ENCODE results near the gene SRMS.

SRMS gene

GRCh38 chr20:63547725-63548480, at the start of gene SRMS:
Gene SRMS (minus strand): TSS chr20:63547749. CDS start chr20:63547463, 286 bp downstream.
- no peak for DNase-seq

DNA sequence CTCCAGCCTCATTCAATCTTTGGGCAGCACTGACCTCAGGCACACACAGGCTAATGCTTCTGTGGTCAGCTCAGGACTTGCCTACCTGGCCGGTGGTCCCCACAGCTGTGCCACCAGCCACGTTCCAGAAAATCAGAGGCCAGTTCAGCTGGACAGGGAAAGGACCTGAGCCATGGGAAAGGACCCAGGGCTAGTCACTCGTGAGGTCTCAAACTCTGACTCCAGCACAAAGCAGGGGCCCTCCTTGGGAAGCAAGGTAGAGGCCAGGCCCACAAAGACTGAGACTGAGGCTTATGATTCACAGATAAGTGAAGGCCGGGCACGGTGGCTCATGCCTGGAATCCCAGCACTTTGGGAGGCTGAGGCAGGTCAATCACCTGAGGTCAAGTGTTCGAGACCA, 48.9 kb upstream of the SRMS start:
- DNase-seq = no peak

- DNase-seq = no peak
These were observed 48.0 kb upstream of the SRMS start for GRCh38 chr20:63595416-63596127.

DNA sequence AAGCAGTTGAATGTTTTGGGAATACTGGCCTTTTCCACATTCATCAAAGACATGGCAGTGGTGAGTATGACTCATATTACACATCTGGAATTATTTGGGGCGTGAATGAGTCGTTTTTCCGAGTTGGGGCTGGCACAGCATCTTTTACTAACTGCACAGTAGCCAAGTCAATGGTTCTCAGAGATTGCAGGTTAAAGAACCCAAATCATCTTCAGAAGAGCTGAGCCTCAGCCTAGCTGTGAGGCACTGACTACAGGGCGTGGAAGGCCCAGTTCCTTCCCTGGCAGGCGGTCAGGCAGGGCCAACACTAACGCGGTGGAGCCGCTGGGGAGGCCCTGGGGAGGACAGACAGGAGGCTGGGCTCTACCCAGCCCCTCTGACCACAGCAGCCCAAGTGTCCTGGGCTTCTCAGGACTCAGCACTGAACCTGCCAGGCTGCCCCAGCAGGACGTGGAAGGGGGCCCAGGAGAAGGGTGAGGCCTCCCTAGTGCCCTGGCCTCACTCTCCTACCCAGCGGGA, 46.6 kb upstream of the SRMS start:
- no peak for DNase-seq

DNA sequence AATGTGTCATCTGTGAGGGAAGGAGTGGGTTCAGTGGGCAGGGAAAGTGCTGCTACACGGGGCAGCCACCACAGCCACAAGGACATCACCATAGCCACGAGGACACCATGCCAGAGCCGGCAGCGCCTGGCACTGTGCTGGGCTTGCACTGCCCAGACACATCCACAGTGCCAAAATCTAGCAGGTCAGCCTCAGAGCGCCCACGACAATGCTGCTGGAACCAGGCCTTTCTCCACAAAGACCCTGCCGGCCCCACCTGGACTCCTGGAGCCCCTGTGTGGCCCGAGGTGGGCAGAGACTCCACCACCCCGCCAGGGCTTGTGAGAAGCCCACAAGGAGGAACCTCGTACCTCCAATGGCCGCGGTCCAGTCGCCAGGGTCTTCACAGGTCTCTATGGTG, 45.1 kb upstream of the SRMS start:
- DNase-seq = no peak

DNA sequence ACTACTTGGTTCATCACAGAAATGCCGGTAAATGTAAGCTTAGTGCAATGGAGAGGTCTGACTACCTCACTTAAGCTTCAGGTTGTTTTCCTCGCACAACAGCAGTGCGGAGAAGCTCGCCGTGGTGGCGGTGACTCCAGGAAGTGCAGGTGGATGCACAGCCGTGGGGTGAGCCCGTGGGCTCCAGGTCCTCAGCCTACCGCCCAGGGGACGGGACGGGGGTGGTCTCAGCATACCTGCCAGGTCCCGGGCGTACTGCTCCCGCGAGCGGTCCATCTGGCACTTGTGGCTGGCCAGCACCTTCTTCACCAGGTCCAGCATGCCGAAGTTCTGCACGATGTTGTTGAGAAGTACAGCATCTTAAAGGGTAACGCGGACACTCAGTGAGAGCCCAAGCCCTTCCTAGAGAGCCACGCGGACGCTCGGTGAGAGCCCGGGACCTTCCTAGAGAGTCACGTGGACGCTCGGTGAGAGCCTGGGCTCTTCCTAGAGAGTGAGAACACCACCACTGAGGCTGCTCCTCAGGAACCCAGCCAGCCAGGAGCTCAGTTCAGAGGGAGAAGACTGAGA, 44.3 kb upstream of the SRMS start:
- DNase-seq = no peak

GRCh38 chr20:63591147-63591533, 43.6 kb upstream of the SRMS start:
- no peak for DNase-seq

DNA sequence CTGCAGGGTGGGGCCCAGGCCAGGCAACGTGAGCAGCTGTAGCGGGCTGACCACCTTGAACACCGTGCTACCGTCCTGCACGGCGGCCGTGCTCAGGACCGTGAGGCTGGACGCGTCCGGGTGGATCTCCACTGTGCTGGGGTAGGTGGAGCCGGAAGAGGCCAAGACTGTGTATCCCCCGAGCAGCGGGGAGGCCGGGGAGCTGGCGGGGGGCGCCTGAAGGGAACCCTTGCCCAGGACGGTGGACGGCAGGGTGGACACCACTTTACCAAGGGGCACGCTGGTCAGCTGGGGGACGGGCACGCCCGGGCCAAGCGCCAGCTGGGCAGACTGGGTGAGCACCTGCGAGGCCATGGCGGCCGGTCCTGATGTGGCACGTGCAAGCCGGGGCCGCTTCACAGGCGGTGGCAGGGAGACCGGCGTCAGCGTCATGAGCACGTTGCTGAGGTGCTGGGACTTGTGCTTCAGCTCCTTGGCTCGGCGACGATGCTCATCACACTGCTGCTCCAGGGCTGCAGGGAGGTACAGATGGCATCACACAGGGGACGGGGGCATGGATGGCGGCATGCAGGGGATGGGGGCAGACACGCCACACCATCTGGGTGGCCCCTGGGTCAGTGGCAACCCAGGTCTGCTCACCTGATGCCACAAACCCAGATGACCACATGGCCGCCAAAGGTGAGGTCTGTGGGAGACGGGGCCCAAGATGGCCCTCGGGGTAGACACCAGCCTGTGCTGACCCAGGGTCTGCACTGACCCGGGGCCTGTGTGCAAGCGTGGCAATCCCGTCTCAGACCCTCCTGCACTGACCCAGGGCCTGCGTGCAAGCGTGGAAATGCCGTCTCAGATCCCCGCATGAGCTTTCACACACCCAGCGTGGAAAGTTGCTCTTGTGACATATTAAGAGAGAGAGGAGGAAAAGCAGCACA, 42.9 kb upstream of the SRMS start:
- DNase-seq = no peak

DNA sequence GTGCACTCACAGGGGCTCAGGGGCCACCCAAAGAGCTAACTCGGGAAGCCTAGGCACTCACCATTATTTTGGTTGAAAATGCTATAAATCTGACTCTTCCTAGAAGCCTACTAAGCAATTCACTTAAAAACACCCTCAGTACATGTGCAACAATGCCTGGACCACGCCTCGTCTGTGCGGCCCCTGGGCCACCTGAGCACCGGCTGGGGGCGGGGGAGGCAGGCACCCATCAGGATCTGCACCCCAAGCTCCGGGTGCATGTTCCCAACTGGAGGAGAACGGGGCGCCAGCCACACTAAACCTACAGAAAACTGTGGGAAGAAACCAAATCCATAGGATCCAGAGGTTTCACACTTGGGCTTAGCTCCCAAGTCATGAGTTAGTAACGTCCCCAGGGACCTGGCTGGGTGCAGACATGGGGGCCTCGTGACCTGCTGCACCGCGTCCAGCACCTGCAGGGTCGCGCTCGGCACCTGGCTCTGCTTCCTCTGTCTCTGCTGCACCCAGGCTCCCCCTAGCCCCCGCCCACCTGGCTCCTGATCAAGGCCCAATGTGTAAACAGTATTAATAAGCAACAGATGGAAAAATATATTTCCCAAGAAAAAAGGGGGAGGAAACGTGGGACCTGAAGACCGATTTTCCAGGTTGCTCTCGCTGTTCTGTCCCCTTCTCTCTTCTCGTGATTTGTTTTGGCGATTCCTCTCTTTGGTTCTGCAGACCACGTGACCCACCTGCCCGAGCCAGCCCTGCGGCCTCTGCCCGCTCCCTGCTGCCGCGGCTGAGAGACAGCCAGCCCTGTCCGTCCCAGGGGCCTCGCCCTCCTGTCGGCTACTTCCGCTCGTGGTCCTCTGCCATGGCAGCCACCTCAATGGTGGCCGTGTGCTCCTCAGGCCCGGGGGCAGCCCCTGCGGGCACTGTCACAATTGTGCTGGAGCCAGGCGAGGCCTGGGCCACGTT, 42.0 kb upstream of the SRMS start:
- no peak for DNase-seq

DNA sequence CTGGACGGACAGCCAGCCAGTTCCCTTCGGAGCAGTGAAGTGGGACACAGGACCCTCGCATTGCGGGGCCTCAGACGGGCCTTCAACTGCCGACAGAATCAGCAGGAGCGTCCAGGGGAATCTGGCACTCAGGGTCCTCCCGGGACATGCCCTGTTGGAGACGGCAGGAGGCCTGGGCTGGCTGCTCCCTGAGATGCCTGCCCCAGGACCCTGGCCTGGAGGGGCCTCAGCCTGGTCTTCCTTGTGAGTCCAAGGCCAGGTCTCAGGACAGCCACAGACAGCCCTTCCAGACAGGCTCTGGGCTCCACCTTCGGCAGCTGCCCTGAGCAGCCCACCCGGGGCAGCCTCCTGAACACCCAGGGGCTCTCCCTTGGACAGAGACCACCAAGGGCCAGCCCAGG, 41.1 kb upstream of the SRMS start:
- no peak for DNase-seq

DNA sequence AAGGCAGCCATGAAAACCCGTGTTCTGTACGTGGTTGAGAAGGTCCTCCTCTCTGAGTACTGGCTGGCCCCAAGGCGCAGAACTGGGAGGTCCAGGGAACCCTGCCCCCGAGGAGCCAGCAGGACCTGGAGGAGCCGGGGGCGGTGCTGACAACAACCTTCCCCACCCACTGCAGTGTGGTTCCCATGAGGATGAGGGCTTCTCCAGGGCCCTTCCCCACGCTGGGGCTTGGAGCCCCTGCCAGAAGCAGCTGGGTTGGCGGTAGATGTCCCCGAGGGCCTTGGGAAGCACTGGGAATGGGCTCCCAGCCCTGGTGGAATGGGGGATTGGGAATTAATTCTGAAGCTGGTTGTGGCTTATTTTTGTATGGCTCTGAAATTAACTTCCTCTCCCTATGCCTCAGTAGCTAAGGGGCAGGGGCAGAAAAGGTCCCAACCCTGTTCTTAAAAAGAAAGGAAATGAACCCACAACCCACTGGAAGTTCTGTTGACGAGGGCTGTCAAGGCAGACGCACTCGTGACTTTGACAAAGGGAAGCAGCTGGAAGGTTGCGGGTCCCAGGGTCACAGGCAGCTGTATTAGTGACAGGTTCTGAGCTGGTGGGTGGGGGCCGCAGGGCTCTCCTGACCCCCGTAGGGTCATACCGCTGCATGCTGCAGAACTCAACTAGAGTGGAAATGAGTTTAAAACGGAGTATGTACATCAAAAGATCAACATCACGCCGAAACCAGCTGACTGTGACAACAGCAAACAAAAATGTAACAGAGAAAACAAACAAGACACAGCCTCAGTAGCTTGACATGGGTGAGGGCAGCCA, 40.4 kb upstream of the SRMS start:
- DNase-seq = no peak

DNA sequence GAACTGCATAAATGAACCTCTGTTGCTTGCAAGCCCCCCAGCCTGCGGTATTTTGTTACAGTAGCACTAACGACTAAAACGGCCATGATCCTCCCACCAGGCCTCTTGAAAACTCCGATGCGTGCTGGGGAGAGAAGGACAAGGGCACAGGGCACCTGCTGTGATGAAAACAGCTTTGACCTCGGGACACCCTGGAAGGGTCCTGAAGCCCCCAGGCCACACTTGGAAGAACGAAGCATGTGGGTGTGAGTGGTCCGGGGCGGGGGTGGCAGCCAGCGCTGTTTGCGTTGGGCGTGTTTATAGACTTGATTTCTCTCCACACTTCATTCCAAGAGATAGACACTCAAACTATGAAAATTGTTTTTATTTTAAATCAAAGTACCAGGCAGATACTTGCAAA, 39.7 kb upstream of the SRMS start:
- no peak for DNase-seq

DNA sequence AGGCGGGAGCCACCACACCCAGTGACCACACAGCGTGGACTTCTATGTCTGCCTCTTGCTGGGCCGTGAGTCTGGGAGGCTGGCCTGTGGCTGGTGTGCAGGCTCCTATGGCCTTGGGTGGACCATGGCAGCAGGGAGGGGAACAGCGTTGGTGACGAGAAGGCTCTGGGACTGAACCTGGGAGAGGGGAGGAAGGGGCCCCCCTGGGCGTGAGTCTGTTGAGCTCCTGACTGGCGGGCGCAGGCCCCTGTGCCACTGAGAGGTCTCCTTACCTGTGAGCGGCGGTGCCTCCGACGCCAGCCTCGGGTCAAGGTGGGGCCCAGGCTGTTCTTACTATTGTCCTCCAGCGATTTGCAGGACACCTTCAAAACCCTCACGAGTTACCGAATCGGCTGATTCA, 39.2 kb upstream of the SRMS start:
- DNase-seq = no peak

DNA sequence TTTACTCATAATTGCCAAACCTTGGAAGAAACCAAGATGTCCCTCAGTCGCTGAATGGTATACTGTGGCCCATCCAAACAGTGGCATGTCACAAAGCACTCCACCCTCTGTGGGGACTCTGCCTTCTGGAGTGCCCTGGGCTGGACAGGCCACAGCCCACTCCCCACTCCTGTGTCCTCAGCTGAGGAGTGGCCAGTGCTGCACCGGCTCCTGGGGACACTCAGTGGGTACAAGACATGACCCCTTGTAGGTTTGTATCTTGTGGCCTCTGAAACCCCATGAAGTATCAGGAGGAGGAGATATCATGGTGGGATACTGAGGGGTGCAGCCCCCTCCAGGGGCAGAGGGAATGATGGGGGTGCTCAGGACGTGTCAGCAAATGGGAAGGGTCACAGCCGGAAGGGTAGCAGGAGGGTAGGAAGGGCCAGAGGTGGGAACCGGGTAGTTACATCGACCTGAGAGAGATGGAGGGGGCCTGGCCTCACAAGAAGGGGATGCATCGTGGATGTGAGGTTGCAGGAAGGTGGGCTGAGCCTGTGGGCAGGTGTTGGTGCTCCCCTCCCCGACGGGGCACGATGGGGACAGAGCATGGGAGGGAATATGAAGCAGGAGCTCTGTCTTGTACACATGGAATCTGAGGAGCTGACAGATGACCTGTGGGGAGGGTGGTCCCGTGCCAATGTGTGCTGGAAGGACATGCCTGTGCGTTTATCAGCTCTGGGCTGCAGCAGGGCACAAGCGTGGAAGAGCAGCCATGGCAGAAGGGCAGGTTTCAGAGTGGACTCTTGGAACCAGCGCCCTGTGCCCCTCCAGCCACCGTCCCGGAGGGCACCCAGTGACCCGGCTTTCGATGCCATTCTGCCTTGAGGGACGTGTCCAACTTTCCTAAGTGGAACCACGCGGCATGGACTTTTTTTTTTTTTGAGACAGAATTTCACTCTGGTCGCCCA, 38.3 kb upstream of the SRMS start:
- no peak for DNase-seq

- no peak for DNase-seq
These were observed 35.0 kb upstream of the SRMS start for GRCh38 chr20:63582382-63583063.

GRCh38 chr20:63580796-63581461, 33.4 kb upstream of the SRMS start:
- no peak for DNase-seq

GRCh38 chr20:63579017-63579694, 31.6 kb upstream of the SRMS start:
- no peak for DNase-seq
